ENCODE measurements around the gene HK2.
"Not testable (repeated sequence)": the region's sequence is repeated elsewhere in the genome, so short reads cannot be mapped to it uniquely, and the experiment has no call there.

Gene HK2

DNA sequence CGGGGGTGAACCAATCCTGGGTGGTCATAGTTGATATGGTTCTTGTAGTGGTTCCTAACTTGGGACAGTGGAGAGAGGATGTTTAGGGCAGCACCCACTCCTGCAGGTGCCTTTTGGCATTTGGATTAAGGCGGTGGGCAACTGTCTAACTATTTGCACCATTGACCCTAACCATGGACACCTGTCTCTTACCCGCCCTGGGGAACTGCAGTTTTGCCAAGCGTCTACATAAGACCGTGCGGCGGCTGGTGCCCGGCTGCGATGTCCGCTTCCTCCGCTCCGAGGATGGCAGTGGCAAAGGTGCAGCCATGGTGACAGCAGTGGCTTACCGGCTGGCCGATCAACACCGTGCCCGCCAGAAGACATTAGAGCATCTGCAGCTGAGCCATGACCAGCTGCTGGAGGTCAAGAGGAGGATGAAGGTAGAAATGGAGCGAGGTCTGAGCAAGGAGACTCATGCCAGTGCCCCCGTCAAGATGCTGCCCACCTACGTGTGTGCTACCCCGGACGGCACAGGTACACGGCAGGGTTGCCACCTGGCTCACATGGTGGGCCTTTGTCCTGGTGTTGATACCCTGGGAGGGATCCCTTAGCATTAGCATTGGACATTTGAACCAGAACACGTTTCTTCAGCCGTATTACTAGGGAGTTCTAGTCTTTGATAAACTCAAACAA, 46.3 kb downstream of the HK2 start:
- no peak for DNase-seq

DNA sequence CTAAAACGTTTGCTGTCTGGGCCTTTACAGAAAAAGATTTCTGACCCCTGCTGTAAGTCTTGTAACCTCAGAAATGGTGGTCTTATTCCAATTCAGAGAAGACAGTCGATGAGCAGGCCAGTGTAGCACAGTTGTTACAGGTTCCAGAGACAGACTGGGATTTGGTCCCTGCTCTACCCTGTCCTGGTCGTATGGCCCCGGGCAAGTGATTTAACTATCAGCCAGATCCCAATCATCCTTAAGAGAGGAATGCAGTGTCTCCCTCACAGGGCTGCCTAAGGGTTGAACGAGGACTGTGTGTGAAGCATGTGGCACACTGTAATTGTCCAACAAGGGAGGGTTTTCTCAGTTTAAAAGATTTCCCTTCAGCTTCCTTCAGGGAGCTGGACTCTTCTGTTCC, 47.2 kb downstream of the HK2 start:
- no peak for DNase-seq

DNA sequence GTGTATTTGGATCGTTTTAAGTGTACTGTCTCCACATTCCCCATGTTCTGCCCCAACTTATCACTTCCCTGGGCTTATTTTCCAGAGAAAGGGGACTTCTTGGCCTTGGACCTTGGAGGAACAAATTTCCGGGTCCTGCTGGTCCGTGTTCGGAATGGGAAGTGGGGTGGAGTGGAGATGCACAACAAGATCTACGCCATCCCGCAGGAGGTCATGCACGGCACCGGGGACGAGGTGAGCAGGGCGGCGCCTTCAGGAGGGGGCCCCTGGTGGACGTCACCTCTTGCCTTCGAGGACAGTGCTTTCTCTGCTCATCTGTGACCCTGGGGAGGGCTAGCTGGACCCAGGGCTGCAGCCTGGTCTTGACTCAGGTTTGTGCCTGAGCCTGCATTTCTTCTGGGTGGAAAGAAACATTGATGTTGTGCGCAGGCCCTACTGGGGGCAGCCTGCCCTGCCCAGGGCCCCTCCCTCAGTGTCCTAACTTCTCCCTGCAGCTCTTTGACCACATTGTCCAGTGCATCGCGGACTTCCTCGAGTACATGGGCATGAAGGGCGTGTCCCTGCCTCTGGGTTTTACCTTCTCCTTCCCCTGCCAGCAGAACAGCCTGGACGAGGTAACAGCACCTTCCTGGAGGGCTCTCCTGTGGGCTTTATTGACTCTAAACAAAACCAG, 47.8 kb downstream of the HK2 start:
- no peak for DNase-seq

DNA sequence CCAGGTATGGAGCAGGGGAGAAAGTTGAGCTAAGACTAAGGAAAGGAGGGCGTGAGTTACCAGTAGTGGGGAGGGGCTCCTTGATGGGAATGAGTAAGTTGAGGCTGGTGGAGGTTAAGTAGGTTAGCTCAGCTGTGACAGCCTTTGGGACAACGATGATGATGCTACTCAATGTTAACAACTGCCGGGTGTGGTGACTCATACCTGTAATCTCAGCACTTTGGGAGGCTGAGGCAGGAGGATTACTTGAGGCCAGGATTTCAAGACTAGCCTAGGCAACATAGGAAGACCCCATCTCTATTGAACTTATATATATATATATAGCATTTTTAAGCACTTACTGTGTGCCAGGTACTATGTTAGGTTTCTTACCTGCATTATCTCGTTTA, 48.4 kb downstream of the HK2 start:
- DNase-seq, result no peak

DNA sequence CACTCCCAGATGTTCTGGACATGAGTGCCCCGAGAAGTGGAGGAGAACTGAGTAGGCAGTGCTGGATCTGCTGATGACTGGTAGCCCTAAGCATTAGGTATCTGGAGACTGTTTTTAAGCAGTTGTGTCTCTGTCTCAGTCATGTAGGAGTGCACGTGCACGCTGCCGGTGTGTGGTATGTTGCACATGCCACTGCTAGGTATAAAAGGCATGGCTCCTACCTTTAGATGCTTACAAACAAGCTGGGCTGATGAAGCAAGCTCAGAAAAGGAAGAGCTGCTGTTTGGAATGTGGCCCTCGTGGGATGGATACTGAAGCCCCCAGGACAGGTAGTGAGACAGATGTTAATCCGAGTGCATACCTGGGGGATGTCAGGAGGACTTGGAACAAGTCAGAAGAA, 49.1 kb downstream of the HK2 start:
- no peak for DNase-seq

DNA sequence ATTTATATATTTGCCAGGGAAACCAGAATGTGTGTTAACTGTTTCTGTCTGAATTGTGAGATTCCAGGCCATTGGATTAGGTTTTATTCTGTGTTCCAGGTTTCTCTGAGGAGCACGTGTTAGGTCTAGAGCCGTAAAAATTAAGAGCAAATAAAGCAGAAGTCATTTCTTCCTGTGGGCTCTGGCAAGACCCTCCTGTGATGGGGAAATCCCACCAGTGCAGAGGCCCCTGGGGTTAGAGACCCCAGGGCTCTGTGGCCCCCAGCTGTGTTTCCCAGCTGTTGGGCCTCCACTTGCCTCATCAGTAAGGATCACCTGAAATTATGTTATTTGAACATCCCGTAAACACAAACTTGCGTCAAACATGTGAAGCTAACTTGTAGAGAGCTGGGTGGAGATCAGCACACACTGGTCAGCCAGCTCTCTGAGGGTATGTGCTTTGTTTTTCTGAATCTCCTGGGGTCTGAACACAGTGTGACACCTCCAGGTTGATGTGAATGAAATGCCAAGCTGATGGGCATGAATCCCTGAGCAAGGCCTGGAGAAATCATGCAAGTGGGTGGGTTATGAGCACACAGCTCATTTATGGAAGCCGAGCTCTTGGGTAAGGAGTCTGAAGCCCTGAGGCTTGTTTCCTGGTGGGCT, 50.3 kb downstream of the HK2 start:
- no peak for DNase-seq

DNA sequence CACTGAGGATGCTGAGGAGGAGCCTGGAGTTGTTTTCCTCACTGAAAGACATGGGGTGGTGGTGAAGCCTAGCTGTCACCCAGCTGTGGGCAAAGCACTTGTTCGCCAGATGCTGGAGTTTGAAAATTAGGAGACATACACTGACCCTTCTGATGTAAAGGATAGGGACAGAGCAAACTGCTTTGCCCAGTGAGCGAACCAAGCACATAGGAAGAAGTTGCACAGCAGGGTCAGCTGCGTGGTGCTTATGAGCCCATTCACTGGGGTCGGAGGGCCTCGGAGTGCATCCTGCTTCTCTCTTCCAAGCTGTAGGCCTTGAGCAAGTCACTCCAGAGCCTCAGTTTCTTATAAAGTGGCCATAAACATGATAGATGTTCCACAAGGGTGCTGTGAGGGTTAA, 50.9 kb downstream of the HK2 start:
- DNase-seq, result no peak

DNA sequence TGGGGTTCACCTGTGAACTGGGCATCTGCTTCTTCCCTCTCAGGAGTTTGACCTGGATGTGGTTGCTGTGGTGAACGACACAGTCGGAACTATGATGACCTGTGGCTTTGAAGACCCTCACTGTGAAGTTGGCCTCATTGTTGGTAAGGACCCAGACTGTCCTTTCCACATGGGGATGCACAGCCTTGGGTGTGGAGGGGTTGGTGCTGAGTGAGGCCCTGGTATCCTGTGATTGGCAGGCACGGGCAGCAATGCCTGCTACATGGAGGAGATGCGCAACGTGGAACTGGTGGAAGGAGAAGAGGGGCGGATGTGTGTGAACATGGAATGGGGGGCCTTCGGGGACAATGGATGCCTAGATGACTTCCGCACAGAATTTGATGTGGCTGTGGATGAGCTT, 52.3 kb downstream of the HK2 start:
- DNase-seq, result no peak

DNA sequence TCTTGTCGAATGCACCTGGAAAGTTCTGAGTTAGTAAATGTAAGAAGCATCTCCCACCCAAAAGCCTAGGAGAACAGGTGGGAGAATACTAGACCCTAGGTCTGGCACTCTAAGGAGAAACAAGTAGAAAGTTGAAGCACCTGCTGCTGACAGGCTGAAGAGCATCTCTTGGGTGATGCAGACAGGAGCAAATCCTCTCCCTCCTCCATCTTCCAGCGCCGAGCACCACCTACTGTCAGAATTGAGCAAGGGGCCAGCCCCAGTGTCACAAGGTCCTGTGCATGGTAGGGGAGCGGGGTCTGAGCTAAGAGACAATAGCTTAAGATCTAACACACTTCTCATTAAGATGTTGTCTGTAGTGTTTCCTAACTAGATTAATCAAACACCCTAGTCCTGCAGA, 52.9 kb downstream of the HK2 start:
- no peak for DNase-seq

DNA sequence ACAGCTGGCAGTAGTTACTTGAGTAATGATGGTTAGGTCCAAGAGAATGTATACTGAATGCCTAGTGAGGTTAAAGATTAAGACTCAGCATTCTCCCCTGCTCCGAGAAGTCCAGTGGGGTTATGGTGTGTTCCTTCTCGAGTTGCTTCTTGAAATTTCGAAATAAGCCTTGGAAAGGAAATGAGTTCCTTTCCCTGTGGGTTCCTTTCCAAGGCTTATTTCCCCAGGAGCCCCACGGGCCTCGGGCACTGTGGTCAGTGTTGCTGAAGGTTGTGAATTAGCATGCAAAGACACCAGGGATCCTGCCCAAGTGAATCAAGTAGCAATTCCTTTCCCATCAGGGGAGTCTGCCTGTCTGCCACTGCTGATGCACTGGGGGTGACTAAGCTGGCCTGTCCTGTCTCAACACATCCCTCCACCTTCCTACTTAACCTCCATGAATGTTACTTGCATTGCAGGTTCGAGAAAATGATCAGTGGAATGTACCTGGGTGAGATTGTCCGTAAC, 53.6 kb downstream of the HK2 start:
- no peak for DNase-seq

DNA sequence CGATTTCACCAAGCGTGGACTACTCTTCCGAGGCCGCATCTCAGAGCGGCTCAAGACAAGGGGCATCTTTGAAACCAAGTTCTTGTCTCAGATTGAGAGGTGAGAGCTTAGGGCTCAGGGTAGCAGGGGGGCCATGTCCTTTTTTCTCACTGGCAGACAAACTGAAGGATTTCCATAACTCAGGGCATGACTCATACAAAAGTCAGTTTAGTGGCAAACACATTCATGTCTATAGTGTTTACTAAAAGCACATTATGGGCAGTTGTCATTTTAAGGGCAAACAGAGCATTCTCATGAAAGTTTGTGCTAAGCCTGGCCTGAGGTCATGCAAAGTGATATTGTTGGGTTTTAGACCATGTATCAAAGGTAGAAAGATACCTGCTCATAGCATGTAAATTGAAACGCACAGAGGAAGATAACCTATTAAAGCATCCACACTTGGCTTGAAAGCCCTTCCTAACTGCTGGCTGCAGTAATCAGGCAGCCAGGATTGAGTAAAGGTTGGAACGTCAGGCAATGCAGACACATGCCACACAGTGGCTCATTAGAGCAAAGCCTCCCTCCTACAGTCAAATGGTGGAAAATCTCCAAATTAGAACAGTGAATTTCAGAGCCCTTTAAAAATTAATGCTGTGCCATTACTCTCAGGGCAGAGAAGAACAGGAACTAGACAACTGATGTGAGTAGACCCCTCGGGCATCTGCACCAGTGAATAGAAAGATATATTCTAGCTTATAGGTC, 54.2 kb downstream of the HK2 start:
- DNase-seq, result no peak

DNA sequence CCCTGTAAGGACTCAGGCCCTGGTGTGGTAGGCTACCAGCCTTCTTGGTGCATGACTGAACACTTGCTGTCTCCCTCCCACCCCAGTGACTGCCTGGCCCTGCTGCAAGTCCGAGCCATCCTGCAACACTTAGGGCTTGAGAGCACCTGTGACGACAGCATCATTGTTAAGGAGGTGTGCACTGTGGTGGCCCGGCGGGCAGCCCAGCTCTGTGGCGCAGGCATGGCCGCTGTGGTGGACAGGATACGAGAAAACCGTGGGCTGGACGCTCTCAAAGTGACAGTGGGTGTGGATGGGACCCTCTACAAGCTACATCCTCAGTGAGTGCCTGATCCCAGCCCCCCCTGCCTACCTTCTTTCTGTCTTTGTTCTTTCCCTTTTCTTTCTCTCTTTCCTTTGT, 55.2 kb downstream of the HK2 start:
- DNase-seq, result no peak

DNA sequence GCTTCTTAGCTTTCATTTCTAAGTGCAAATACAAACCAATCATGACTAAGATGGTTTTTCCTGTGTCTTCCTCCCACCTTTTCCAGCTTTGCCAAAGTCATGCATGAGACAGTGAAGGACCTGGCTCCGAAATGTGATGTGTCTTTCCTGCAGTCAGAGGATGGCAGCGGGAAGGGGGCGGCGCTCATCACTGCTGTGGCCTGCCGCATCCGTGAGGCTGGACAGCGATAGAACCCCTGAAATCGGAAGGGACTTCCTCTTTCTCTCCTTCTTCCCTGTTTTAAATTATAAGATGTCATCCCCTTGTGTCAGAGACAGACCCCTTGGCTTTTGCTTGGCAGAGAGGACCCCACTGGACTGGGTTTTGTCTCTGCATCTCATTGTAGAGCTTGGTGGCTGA, 56.8 kb downstream of the HK2 start:
- no peak for DNase-seq

DNA sequence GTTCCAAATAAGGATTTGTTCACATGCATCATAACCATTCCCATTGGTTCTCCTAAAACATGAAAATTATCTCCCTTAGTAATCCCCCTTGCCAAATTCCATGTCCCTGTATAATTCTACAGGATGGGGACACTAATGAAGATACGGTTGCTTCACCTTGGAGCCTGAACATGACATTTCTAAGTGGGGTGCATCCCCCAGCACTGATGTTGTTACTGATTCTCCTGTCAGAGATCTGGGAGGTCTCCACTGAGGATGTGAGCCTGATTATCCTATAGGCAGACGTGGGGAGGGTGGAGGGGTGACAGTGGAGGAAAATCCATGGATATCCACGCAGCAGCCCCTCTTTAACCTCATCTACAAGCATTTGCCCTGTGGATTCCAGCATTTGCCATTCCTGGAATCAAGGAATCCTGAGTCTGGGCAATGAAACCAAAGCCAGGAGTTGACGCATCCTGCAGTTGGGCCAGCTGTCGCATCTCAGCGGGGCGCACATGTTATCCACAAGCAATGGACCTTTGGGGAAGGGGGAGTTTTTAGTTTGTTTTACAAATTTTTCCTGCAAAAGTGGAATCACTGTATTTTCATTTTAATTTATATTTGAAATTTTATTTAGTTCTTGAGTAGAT, 57.3 kb downstream of the HK2 start:
- DNase-seq, result no peak

DNA sequence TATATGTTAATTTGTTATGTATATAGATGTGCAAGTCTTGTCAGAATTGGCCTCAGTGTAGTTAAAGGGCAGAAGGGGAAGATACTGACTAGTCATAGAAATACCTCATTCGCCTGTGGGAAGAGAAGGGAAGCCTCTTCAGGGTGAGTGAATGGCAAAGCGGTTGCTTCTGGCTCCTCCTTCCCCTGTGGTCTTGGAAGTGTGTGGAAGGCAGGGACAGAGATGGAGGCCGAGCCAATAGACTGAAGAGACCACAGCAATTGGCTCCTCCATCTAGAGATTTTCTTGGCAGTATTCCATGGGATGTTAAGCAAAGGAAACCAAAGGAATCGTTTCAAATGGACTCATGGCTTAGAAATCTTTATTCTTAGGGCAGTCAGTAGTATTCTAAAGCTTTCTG, 57.9 kb downstream of the HK2 start:
- not testable (repeated sequence) for DNase-seq

DNA sequence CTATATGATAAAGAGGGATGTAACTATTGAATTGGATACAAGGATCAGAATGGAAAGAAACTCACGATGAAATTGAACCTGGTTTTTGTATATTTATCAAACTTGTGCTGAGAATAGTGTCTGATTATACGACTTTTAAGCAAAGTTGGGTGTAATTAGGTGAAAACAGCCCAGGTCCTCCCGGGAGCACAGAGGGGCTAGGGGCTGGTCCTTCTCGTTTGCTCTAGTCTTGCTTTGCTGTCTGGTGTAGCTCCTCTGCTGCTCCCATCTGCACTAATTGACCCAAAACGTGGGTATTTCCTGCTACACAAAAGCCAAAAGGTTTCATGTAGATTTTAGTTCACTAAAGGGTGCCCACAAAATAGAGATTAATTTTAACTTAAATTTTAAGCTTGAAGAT, 58.7 kb downstream of the HK2 start:
- DNase-seq, result no peak

DNA sequence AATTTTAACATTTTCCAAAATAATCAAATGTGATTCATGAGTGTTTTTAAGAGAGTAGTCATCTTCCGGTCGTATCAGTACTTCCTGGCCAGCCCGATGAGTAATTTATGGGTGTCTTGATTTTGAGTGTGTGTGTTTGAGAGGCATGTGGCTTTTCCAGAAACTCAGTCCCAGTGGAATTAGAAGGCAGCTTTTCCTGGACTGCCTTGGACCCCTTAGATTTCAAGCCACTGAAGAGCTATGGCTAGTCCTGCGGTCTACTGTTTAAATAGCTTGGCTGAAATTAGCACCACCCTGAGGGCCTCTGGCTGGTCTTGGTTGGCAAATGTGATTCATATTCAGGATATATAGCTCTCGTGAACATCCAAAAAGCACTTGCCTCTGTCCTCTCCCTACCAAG, 59.4 kb downstream of the HK2 start:
- DNase-seq, result no peak

DNA sequence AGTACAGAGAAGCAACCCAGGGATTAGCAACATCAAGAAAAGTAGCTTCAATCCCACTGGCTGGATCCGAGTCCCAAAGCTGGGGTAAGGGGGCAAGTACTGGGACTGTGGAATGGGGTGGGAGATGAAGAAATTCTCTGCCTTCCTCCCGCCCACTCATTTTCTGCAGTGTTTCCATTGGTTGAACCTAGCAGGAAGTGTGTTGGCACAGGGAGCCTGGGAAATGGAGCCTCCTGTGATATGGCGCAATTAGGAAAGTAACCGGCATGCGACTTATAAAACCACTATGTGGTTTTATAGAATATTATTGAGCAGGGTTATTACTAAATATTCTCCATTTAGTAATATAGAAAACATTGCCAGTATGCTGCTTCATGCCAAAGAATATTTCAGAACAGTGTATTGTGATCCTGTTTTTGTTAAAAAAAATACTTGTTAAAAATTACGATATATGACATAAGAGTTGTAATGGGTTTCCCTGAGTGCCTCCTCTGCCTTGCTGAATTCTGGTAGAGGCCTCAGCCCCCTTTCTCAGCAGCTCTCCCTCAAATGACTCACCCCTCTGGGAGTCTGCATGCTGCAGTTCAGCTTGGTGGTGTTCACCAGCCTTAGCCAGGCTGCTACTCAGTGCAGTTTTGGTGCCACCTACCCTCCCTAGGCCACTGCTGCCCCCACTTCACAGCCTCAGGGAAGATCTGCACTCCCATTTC, 60.5 kb downstream of the HK2 start:
- DNase-seq, result no peak

DNA sequence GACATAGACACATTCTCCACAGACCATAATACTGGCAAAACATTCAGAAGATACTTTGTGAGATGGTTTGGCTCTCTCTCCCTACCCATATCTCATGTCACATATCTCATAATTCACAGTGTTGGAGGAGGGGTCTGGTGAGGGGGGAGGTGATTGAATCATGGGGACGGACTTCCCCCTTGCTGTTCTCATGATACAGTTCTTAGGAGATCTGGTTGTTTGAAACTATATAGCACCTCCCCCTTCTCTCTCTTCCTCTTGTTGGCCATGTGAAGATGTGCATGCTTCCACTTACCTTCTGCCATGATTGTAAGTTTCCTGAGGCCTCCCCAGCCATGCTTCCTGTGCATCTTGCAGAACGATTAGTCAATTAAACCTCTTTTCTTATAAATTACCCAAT, 61.1 kb downstream of the HK2 start:
- no peak for DNase-seq

DNA sequence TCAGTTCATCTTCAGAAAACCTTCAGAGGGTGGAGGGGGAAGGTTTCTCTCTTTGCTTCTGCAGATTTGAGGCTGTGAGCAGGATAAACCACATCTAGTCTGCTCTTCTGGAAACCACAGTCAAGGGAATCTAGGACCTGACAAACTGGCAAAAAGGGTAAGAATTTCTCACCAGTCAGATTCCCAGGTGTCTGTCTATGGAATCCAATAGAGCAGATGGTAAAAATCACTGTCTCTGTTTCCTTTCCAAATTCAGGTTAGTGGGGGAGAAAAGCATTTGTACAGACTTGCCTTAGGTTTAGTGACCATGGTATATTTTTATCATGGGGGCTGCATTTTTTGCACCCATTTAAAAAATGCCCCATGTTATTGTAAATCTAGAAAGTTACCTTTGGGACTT, 62.3 kb downstream of the HK2 start:
- no peak for DNase-seq

DNA sequence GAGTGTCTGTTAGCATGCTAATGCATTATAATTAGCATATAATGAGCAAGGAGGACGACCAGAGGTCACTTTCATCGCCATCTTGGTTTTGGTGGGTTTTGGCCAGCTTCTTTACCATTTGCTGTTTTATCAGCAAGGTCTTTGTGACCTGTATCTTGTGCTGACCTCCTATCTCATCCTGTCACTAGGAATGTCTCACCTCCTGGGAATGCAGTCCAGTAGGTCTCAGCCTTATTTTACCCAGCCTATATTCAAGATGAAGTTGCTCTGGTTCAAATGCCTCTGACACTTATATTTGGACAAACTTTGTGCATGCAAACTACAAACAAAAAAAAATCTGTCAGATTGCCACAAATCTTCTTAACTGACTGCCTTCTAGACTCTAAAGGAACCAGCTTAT, 66.3 kb downstream of the HK2 start:
- DNase-seq, result not testable (repeated sequence)

DNA sequence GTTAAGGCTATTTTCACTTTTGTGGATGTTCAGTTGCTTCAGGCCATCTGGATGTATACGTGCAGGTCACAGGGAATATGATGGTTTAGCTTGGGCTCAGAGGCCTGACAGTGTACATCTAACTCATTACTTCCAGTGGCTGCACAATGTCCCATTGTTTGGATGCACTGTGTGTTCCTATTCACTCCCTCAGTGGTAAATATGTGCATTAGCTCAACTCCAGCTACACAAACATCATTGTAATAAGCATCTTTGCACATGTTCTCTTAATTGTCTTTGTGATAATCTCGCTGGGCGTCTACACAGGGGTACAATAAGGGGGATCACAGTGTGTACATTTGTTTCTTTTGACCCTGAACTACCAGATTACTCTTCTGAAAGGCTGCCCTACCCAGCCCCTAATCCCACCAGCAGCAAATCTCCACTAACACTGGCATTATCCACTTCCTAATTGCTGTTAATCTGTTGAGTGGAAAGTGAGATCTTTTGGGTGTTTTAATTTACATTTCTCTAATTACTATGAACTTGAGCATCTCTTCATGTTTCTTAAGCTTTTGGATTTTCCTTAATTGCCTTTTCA, 68.4 kb downstream of the HK2 start:
- DNase-seq, result no peak
